H9 (cell line): ENCODE measurements around the gene EPHB3. TPM values are rescaled to one million over a fixed set of nuclear protein-coding genes. Genes with fewer than 3 reads are reported as not detected.

Source experiments
- DNase-seq: peaks from one replicate; pipeline ENCODE4 v3.0.0-alpha.2; 2017
- H2AFZ ChIP-seq: one replicate; pipeline ENCODE4 v1.6.1; 2013; ENCODE audit warnings: mild to moderate bottlenecking, low read length, control low read depth, moderate library complexity
- H2AK5ac ChIP-seq: 2 replicates; pipeline ENCODE4 v1.6.1; 2013; ENCODE audit warnings: low read length, control low read depth, mixed read lengths; ENCODE audit not compliant: insufficient read length
- H2BK120ac ChIP-seq: one replicate; pipeline ENCODE4 v1.6.1; 2013; ENCODE audit warnings: low read depth, mild to moderate bottlenecking, low read length, control low read depth, inconsistent platforms; ENCODE audit not compliant: poor library complexity, severe bottlenecking
- H2BK12ac ChIP-seq: 2 replicates; pipeline ENCODE4 v1.6.1; 2013; ENCODE audit warnings: low read length, control low read depth, mixed read lengths, low read depth; ENCODE audit not compliant: insufficient read length
- H2BK15ac ChIP-seq: 2 replicates; pipeline ENCODE4 v1.6.1; 2013; ENCODE audit warnings: low read depth, low read length, control low read depth
- H2BK20ac ChIP-seq: one replicate; pipeline ENCODE4 v1.6.1; 2013; ENCODE audit warnings: low read depth, mild to moderate bottlenecking, low read length, control low read depth, inconsistent platforms; ENCODE audit not compliant: poor library complexity, severe bottlenecking
- H2BK5ac ChIP-seq: 2 replicates; pipeline ENCODE4 v1.6.1; 2013; ENCODE audit warnings: low read length, control low read depth, mixed read lengths; ENCODE audit not compliant: insufficient read length
- H3K14ac ChIP-seq: 2 replicates; pipeline ENCODE4 v1.6.1; 2013; ENCODE audit warnings: low read length, control low read depth; ENCODE audit not compliant: insufficient read depth
- H3K18ac ChIP-seq: 2 replicates; pipeline ENCODE4 v1.6.1; 2013; ENCODE audit warnings: low read depth, mild to moderate bottlenecking, mixed read lengths, low read length, control low read depth; ENCODE audit not compliant: insufficient read length
- H3K23ac ChIP-seq: 2 replicates; pipeline ENCODE4 v1.6.1; 2013; ENCODE audit warnings: low read length, control low read depth, mixed read lengths, low read depth; ENCODE audit not compliant: insufficient read length
- H3K23me2 ChIP-seq: 2 replicates; pipeline ENCODE4 v1.6.1; 2013; ENCODE audit warnings: low read depth, mild to moderate bottlenecking, mixed read lengths, low read length, control low read depth; ENCODE audit not compliant: insufficient read length, poor library complexity, severe bottlenecking
- H3K27ac ChIP-seq: 2 replicates; pipeline ENCODE4 v1.5.1; 2013; ENCODE audit warnings: low read length, control low read depth, mixed read lengths, low read depth; ENCODE audit not compliant: insufficient read length
- H3K27me3 ChIP-seq: 2 replicates; pipeline ENCODE4 v1.6.1; 2013; ENCODE audit warnings: low read length, control low read depth, inconsistent platforms; ENCODE audit not compliant: insufficient read depth
- H3K4ac ChIP-seq: 2 replicates; pipeline ENCODE4 v1.6.1; 2013; ENCODE audit warnings: low read depth, mild to moderate bottlenecking, control low read depth, inconsistent platforms, low read length, moderate library complexity
- H3K4me1 ChIP-seq: 2 replicates; pipeline ENCODE4 v1.6.1; 2013; ENCODE audit warnings: low read length, control low read depth, inconsistent platforms; ENCODE audit not compliant: insufficient read depth
- H3K4me2 ChIP-seq: 2 replicates; pipeline ENCODE4 v1.6.1; 2013; ENCODE audit warnings: low read length, control low read depth, mixed read lengths; ENCODE audit not compliant: insufficient read length, insufficient read depth
- H3K56ac ChIP-seq: 2 replicates; pipeline ENCODE4 v1.6.1; 2013; ENCODE audit warnings: low read depth, mild to moderate bottlenecking, mixed read lengths, low read length, control low read depth; ENCODE audit not compliant: insufficient read length
- H3K79me1 ChIP-seq: 2 replicates; pipeline ENCODE4 v1.6.1; 2013; ENCODE audit warnings: low read depth, mild to moderate bottlenecking, moderate library complexity, low read length, control low read depth, inconsistent platforms; ENCODE audit not compliant: insufficient read depth, poor library complexity, severe bottlenecking
- H3K79me2 ChIP-seq: 2 replicates; pipeline ENCODE4 v1.6.1; 2013; ENCODE audit warnings: low read length, control low read depth, inconsistent platforms; ENCODE audit not compliant: insufficient read depth
- H3K9ac ChIP-seq: 2 replicates; pipeline ENCODE4 v1.6.1; 2013; ENCODE audit warnings: low read length, control low read depth, mixed read lengths; ENCODE audit not compliant: insufficient read length; ENCODE audit errors: extremely low read depth
- H3K9me3 ChIP-seq: one replicate; pipeline ENCODE4 v1.6.1; 2013; ENCODE audit warnings: low read depth, low read length, inconsistent platforms; ENCODE audit not compliant: control insufficient read depth
- H3T11ph ChIP-seq: one replicate; pipeline ENCODE4 v1.6.1; 2013; ENCODE audit warnings: mild to moderate bottlenecking, low read length, control low read depth, inconsistent platforms
- H4K20me1 ChIP-seq: one replicate; pipeline ENCODE4 v1.6.1; 2013; ENCODE audit not compliant: control insufficient read depth, insufficient read length, insufficient read depth
- H4K5ac ChIP-seq: 2 replicates; pipeline ENCODE4 v1.6.1; 2013; ENCODE audit warnings: low read depth, mild to moderate bottlenecking, mixed read lengths, low read length, control low read depth; ENCODE audit not compliant: insufficient read length
- H4K8ac ChIP-seq: replicated peaks from 2 replicates; pipeline ENCODE4 v1.6.1; 2013; ENCODE audit warnings: low read length, control low read depth, mixed read lengths, low read depth; ENCODE audit not compliant: insufficient read length
- H4K91ac ChIP-seq: 2 replicates; pipeline ENCODE4 v1.6.1; 2013; ENCODE audit warnings: low read depth, mild to moderate bottlenecking, moderate library complexity, mixed read lengths, low read length, control low read depth; ENCODE audit not compliant: insufficient read length
- H3K27ac Mint-ChIP-seq, 3 experiments: 2 replicates in 2 of 3; 3 replicates in 1 of 3; pipeline ENCODE4 v1.8.0; 2020 to 2021; ENCODE audit warnings: mixed read lengths in 3 of 3, mild to moderate bottlenecking in 1 of 3, moderate library complexity in 1 of 3
- H3K27me3 Mint-ChIP-seq: 2 replicates; pipeline ENCODE4 v1.8.0; 2021; ENCODE audit warnings: low read depth, mild to moderate bottlenecking, moderate library complexity, mixed read lengths
- H3K36me3 Mint-ChIP-seq, 3 experiments: 2 replicates in 2 of 3; 3 replicates in 1 of 3; pipeline ENCODE4 v1.8.0; 2020 to 2021; ENCODE audit warnings: low read depth in 3 of 3, mixed read lengths in 3 of 3; ENCODE audit not compliant: insufficient read depth in 1 of 3
- H3K4me1 Mint-ChIP-seq, 2 experiments: 2 replicates each; pipeline ENCODE4 v1.8.0; 2020; ENCODE audit warnings: mixed read lengths in 2 of 2
- H3K4me3 Mint-ChIP-seq, 2 experiments: 2 replicates in 1 of 2; 3 replicates in 1 of 2; pipeline ENCODE4 v1.8.0; 2020 to 2021; ENCODE audit warnings: mild to moderate bottlenecking in 2 of 2, mixed read lengths in 2 of 2, moderate library complexity in 1 of 2
- H3K9me3 Mint-ChIP-seq, 2 experiments: 2 replicates in 1 of 2; 3 replicates in 1 of 2; pipeline ENCODE4 v1.8.0; 2020; ENCODE audit warnings: mild to moderate bottlenecking in 2 of 2, mixed read lengths in 2 of 2, moderate library complexity in 1 of 2
- CTCF ChIP-seq: fragments of 200-600 bp; sonication (generic); conservative IDR thresholded peaks from 3 replicates; pipeline ENCODE4 v1.8.0; 2021; ENCODE audit warnings: antibody characterized with exemption, mild to moderate bottlenecking
- WGBS: extraction: QIAGEN DNeasy Blood & Tissue Kit; methylation state at CpG from one replicate; pipeline ENCODE4 v1.1.7; 2013; ENCODE audit warnings: missing lambda C conversion rate, low lambda C conversion rate, mixed read lengths; ENCODE audit not compliant: insufficient read length; ENCODE audit errors: extremely low coverage; 5-methylcytosine and 5-hydroxymethylcytosine counted together
- total RNA-seq: library from RNA; stranded (reverse); gene quantifications from 2 replicates; pipeline ENCODE4 v1.2.1, GENCODE V29; 2021

EPHB3 gene
- total RNA-seq, 1 experiment from 2014 or later: 1.0 TPM

- no peaks in the 10 kb centered on the region for H3K27me3 ChIP-seq
- H3K4me2 ChIP-seq: peak overlapping the region; percentile 24
- H3K27me3 Mint-ChIP-seq: peaks cover 2% of the 10 kb centered on the region; the same call in 1 of the 2 replicates
These were observed 37.6 kb upstream of the EPHB3 start for GRCh38 chr3:184523825-184524615.

More at GRCh38 chr3:184523825-184524615, 37.6 kb upstream of the EPHB3 start:
- no peak overlapping the region for H3K56ac ChIP-seq
- H2AK5ac ChIP-seq: no peak overlapping the region
- peaks cover 3% of the 10 kb centered on the region; the same call in 1 of the 2 replicates for H3K4me1 ChIP-seq
- H4K8ac ChIP-seq: no peak overlapping the region
- no peak overlapping the region for H2BK120ac ChIP-seq
- no CpG with 5 or more reads among the region's 7 CpGs for WGBS
- no peaks in the 10 kb centered on the region for H4K20me1 ChIP-seq
- TF ChIP-seq CTCF: no peak
- no peak overlapping the region for H3K14ac ChIP-seq
- no peak overlapping the region for H2BK12ac ChIP-seq
- DNase-seq: peak; percentile 46
- no peak overlapping the region for H3K23ac ChIP-seq
- no peaks in the 10 kb centered on the region for H3K79me1 ChIP-seq
- H3K18ac ChIP-seq: no peak overlapping the region
- H3K27ac Mint-ChIP-seq: no peak overlapping the region
- H2AFZ ChIP-seq: no peak overlapping the region
- H2BK5ac ChIP-seq: no peak overlapping the region
- no peak overlapping the region for H4K91ac ChIP-seq
- peaks cover 21 to 23% of the 10 kb centered on the region in 2 experiments for H3K4me1 Mint-ChIP-seq
- no peak overlapping the region for H4K5ac ChIP-seq
- H3K4me3 Mint-ChIP-seq: peak overlapping the region in 1 of 2 experiments; percentile 22; a peak in 2 of 5 replicates
- no peaks in the 10 kb centered on the region for H3K9me3 Mint-ChIP-seq
- H3K36me3 Mint-ChIP-seq: no peaks in the 10 kb centered on the region
- H3K9me3 ChIP-seq: no peaks in the 10 kb centered on the region
- H2BK20ac ChIP-seq: peak overlapping the region; percentile 60
- H3K79me2 ChIP-seq: no peaks in the 10 kb centered on the region
- no peak overlapping the region for H3K9ac ChIP-seq
- no peak overlapping the region for H3K27ac ChIP-seq
- peaks cover 8% of the 10 kb centered on the region for H3K23me2 ChIP-seq
- H3K4ac ChIP-seq: no peak overlapping the region
- no peak overlapping the region for H2BK15ac ChIP-seq
- H3T11ph ChIP-seq: no peak overlapping the region
